Left ventricle myocardium inferior (tissue), 1 donor: ENCODE data around the gene ZNRD2. TPM values are rescaled to one million over a fixed set of nuclear protein-coding genes. Genes with fewer than 3 reads are reported as not detected.

Source experiments
- DNase-seq: peaks from one replicate; pipeline ENCODE4 v3.0.0-alpha.2; 2020
- H3K27ac ChIP-seq: fragments of 200-600 bp; replicated peaks from 2 replicates; pipeline ENCODE4 v1.8.0; 2021
- H3K27me3 ChIP-seq: fragments of 200-600 bp; 2 replicates; pipeline ENCODE4 v1.8.0; 2021; ENCODE audit warnings: low read depth
- H3K36me3 ChIP-seq: fragments of 200-600 bp; 2 replicates; pipeline ENCODE4 v1.8.0; 2021
- H3K4me1 ChIP-seq: fragments of 200-600 bp; 2 replicates; pipeline ENCODE4 v1.8.0; 2021
- H3K4me3 ChIP-seq: fragments of 200-600 bp; 2 replicates; pipeline ENCODE4 v1.8.0; 2021; ENCODE audit warnings: mild to moderate bottlenecking, moderate library complexity
- H3K9me3 ChIP-seq: fragments of 200-600 bp; replicated peaks from 2 replicates; pipeline ENCODE4 v1.8.0; 2021
- CTCF ChIP-seq: fragments of 200-600 bp; IDR thresholded peaks from 2 replicates; pipeline ENCODE4 v1.8.0; 2021; ENCODE audit warnings: antibody characterized with exemption, mild to moderate bottlenecking, borderline replicate concordance
- intact Hi-C: fragments of 100-400 bp; cut with micrococcal nuclease; formaldehyde crosslinking; loops from one replicate; pipeline ENCODE4 v1.11.0; 2022
- total RNA-seq: library from RNA; stranded (reverse); fragmentation: NEBNext Ultra II Directional; extraction: Animal tissue kit (Norgen Biotek cat#: 25700); gene quantifications from one replicate; pipeline ENCODE4 v1.2.1, GENCODE V29; 2021
- donor health status: DM: no; HTN: yes; CAD: no; lungs with severe emphysema.

Gene ZNRD2
- total RNA-seq, 1 donor from 2014 or later: 21.1 TPM

GRCh38 chr11:65609229-65609628 lies 39.0 kb downstream of the ZNRD2 start:
- Histone ChIP-seq H3K4me3 (peak overlapping the region; percentile 93), H3K4me1 (peaks cover 82% of the 10 kb centered on the region), H3K9me3 (no peaks in the 10 kb centered on the region), H3K36me3 (peaks cover 76% of the 10 kb centered on the region), H3K27me3 (no peaks in the 10 kb centered on the region), H3K27ac (peak overlapping the region; percentile 94)
- intact Hi-C loops: no loop called here
- no peak for TF ChIP-seq CTCF
- no peak for DNase-seq

- Histone ChIP-seq H3K27me3 (no peaks in the 10 kb centered on the region), H3K27ac (peak overlapping the region; percentile 94), H3K4me1 (peaks cover 85% of the 10 kb centered on the region), H3K36me3 (peaks cover 72% of the 10 kb centered on the region), H3K4me3 (peak overlapping the region; percentile 93), H3K9me3 (no peaks in the 10 kb centered on the region)
- no peak for TF ChIP-seq CTCF
- intact Hi-C loops: no loop called here
- DNase-seq: no peak
Measured at GRCh38 chr11:65609665-65610064, 39.4 kb downstream of the ZNRD2 start.

- Histone ChIP-seq H3K9me3 (no peaks in the 10 kb centered on the region), H3K27me3 (no peaks in the 10 kb centered on the region), H3K36me3 (peaks cover 65% of the 10 kb centered on the region), H3K4me1 (peaks cover 88% of the 10 kb centered on the region), H3K4me3 (peak overlapping the region; percentile 93), H3K27ac (peak overlapping the region; percentile 94)
- intact Hi-C loops: no loop called here
- TF ChIP-seq CTCF: no peak
- DNase-seq: no peak
Measured at GRCh38 chr11:65610404-65610803, 40.1 kb downstream of the ZNRD2 start.

DNA sequence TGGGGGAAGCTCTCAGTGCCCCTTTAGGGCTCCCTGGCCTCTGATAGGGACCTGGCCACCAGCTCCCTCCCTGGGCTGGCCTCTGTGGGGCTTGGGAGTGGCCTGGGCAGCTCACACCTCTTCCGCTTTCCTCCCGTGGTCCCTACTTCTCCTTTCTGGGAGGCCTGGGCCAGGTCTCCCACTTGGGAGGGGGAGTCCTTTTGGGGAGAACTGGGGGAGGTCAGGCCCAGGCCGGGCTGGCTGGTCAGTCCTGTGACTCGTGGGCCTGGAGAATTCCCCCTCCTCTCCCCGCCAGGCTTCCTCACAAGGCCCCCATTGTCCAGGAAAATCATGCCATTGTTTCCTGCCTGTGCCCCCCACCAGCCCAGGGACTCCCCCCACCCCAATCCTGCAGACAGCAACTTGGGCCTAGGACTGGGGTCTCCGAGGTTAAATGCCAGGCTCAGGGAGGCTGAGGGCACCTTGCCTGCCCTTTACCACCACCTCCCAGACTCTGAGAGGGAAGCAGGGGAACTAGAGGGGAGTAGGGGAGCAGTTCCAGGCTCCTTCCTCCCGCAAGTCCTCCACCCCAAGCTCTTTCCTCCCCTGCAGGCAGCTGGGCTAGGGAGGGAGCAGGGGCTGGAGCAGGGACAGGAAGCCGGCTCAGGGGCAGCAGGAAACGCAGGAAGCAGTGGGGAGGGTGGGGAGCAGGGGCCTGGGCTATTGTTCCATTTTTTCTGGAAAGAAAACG lies 40.9 kb downstream of the ZNRD2 start:
- peak; percentile 68 for DNase-seq
- TF ChIP-seq CTCF: no peak
- H3K9me3 ChIP-seq: no peaks in the 10 kb centered on the region
- peaks cover 57% of the 10 kb centered on the region for H3K36me3 ChIP-seq
- no peaks in the 10 kb centered on the region for H3K27me3 ChIP-seq
- peak overlapping the region; percentile 93 for H3K4me3 ChIP-seq
- intact Hi-C loops: no loop called here
- H3K4me1 ChIP-seq: peaks cover 90% of the 10 kb centered on the region
- H3K27ac ChIP-seq: peak overlapping the region; percentile 94

DNA sequence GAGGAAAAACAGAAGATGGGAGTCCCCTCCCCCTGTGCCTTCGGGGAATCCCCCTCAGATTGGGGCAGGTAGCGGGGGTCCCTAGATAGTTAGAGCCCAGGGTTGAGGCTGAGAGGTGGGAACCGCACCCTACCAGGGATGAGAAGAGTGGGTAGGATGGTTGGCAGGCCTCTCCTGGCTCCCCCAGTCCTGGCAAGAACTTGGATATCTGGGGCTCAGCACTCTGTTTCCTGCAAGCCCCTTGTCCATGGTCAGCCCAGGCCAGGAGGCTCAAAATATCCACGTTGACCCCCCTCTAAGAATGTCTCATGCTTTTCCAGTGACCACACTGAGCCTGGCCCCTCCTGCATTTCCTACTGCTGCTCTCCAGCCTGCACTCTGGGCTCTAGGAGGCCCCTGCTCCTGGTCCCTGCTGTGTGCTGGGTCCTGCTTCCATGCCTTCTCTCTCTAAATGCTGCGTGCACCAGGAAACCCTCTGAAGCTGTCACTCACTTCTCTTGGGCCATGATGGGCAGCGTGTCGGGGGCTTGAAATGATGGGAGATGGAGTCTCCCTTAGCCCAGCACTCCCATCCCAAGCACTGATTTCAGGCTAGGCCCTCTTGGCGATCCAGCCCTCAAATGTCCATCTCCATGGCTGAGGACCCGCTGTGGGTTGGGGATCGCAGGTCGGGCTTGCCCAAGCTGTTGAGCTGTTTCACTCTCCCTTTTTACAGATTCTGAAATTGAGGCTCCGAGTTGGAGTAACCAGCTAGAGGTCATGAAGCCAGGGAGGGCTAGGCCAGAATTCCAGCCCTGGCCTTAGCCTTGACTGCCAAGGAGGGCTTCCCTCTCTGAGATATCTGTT lies 41.7 kb downstream of the ZNRD2 start:
- H3K9me3 ChIP-seq: no peaks in the 10 kb centered on the region
- no peaks in the 10 kb centered on the region for H3K27me3 ChIP-seq
- no peak for DNase-seq
- peak overlapping the region; percentile 93 for H3K4me3 ChIP-seq
- H3K27ac ChIP-seq: peak overlapping the region; percentile 94
- peaks cover 53% of the 10 kb centered on the region for H3K36me3 ChIP-seq
- TF ChIP-seq CTCF: no peak
- intact Hi-C loops: no loop called here
- peaks cover 91% of the 10 kb centered on the region for H3K4me1 ChIP-seq
